K562 treated with DMSO at 1 percent for 24 hours (cell line): ENCODE measurements around the gene B4GALT7. TPM values are rescaled to one million over a fixed set of nuclear protein-coding genes. Genes with fewer than 3 reads are reported as not detected.

Experiments used
- total RNA-seq: library from RNA; unstranded; fragments of 300-600 nt; gene quantifications from 2 replicates; pipeline ENCODE4 v1.2.3, GENCODE V29; 2022; ENCODE audit warnings: low read depth; ENCODE audit not compliant: insufficient read depth

B4GALT7 gene
- 34.8 and 41.3 TPM in 2 replicates for total RNA-seq

DNA sequence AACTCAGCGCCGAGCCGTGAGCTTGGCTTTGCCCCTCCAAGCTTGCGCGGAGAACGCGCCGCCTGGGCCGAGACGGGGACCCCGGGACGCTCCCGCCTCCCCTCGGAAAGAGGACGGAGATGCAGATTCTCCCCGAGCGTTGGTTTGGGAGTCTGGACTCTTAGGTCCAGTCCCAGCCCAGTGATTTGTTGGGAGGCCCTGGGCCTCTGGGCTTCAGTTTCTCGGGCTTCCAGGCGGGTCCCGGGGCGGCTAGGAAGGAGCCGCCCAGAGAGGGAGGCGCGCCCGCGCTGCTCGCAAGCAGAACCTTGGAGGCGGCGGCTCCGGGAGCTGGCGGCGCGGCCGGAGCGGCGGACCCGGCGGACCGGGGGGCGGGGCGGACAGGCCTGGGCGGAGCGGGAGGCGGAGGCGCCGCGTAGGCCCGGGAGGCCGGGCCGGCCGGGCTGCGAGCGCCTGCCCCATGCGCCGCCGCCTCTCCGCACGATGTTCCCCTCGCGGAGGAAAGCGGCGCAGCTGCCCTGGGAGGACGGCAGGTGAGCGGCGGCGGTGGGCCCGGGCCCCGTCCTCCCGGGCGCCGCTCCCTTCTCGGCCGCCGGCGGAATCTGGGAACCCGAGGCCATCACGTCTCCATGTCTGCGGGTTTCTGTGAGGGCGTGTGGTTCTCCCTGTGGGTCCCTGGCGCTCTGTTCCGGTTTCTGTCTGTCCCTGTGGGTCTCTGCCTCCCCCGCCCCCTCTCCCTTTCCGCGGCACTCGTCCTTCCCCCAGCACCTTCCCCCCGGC lies at the start of gene B4GALT7:
Gene B4GALT7 (plus strand): TSS at position 402 of the 777 bp plus-strand sequence. CDS start 79 bp downstream, at position 481.

GRCh38 chr5:177554474-177555111 lies 45.3 kb upstream of the B4GALT7 start, which contains the start of gene FAM193B:
TSS of gene FAM193B (minus strand) at chr5:177554563. CDS start at chr5:177554458, 105 bp downstream.

GRCh38 chr5:177592010-177592834 lies 7.7 kb upstream of the B4GALT7 start, which contains the start of gene TMED9:
TSS of gene TMED9 (plus strand) at chr5:177592203. CDS start at chr5:177592215, 12 bp downstream.

Other genes starting within 250 kb of the B4GALT7 start
- 426 and 497 TPM in 2 replicates for gene LMAN2, start 248.5 kb upstream of the B4GALT7 start, total RNA-seq
- gene RGS14, start 242.2 kb upstream of the B4GALT7 start, total RNA-seq = 81.9 and 107 TPM in 2 replicates
- gene SLC34A1, start 215.7 kb upstream of the B4GALT7 start, total RNA-seq = not detected in 2 replicates
- not detected in 2 replicates for gene PFN3, start 199.5 kb upstream of the B4GALT7 start, total RNA-seq
- 19.3 and 20.7 TPM in 2 replicates for gene F12, start 190.6 kb upstream of the B4GALT7 start, total RNA-seq
- 89.2 and 102 TPM in 2 replicates for gene GRK6, start 173.5 kb upstream of the B4GALT7 start, total RNA-seq
- 5.4 and 7.9 TPM in 2 replicates for gene PRR7, start 153.3 kb upstream of the B4GALT7 start, total RNA-seq
- gene DBN1, start 126.5 kb upstream of the B4GALT7 start, total RNA-seq = 40.6 and 45.5 TPM in 2 replicates
- 153 and 165 TPM in 2 replicates for gene PDLIM7, start 102.5 kb upstream of the B4GALT7 start, total RNA-seq
- 22.7 and 24.6 TPM in 2 replicates for gene DOK3, start 90.3 kb upstream of the B4GALT7 start, total RNA-seq
- 101 and 128 TPM in 2 replicates for gene DDX41, start 83.2 kb upstream of the B4GALT7 start, total RNA-seq
- gene FAM193B, start 45.6 kb upstream of the B4GALT7 start, total RNA-seq = 29.7 and 41.0 TPM in 2 replicates
- gene TMED9, start 7.9 kb upstream of the B4GALT7 start, total RNA-seq = 315 and 324 TPM in 2 replicates
- not detected in 2 replicates for gene FAM153A, start 182.8 kb downstream of the B4GALT7 start, total RNA-seq